T-cell (primary cell): ENCODE data around the gene ZNF154. TPM values are rescaled to one million over a fixed set of nuclear protein-coding genes. Genes with fewer than 3 reads are reported as not detected.

Experiments used
- ATAC-seq, 4 experiments: fragments of 200-7000 bp in 3 of 4; fragments of 150-1000 bp in 1 of 4; cut with Tn5 transposase; replicated peaks in 1 of 4; 1 replicate in 3 of 4; 2 replicates in 1 of 4; pipeline ENCODE4 v1.10.0; 2021; ENCODE audit warnings: moderate library complexity in 3 of 4, mild to moderate bottlenecking in 2 of 4, moderate number of reproducible peaks in 1 of 4
- CTCF ChIA-PET, 2 donors: fragments of 300-600 bp; sonication (Branson Sonifier 250); formaldehyde crosslinking; loops; one replicate each; lab custom pipeline; 2022; ENCODE audit warnings: antibody characterized with exemption in 2 of 2; lab: Charles Lee
- POLR2A ChIA-PET, 2 donors: fragments of 300-600 bp; sonication (Branson Sonifier 250); formaldehyde crosslinking; loops; one replicate each; lab custom pipeline; 2022; ENCODE audit warnings: antibody characterized with exemption in 2 of 2; lab: Charles Lee
- DNase-seq, 35 experiments: peaks; one replicate each; pipeline versions ENCODE4 v3.0.0 to v3.0.0-alpha.2; 2013 to 2023
- H3K27ac ChIP-seq: one replicate; pipeline ENCODE4 v1.5.1; 2013; ENCODE audit warnings: low read length
- H3K27me3 ChIP-seq, 2 experiments: replicated peaks in 1 of 2; 1 replicate in 1 of 2; 2 replicates in 1 of 2; pipeline versions ENCODE4 v1.6.1 to v1.7.0; 2013; ENCODE audit warnings: low read length in 1 of 2, mixed read lengths in 1 of 2; ENCODE audit not compliant: control insufficient read depth in 2 of 2, insufficient read depth in 2 of 2; ENCODE audit errors: extremely low read depth in 1 of 2
- H3K36me3 ChIP-seq, 2 donors: 1 replicate in 1 of 2; 2 replicates in 1 of 2; pipeline versions ENCODE4 v1.6.1 to v1.7.0; 2013; ENCODE audit warnings: low read length in 1 of 2; ENCODE audit not compliant: control insufficient read depth in 2 of 2, insufficient read depth in 1 of 2; ENCODE audit errors: extremely low read depth in 1 of 2
- H3K4me1 ChIP-seq, 2 experiments: 1 replicate in 1 of 2; 2 replicates in 1 of 2; pipeline versions ENCODE4 v1.6.1 to v1.7.0; 2013; ENCODE audit warnings: low read length in 2 of 2, mixed read lengths in 1 of 2; ENCODE audit not compliant: insufficient read depth in 2 of 2, control insufficient read depth in 1 of 2; ENCODE audit errors: extremely low read depth in 1 of 2
- H3K4me3 ChIP-seq, 2 donors: 1 replicate in 1 of 2; 2 replicates in 1 of 2; pipeline versions ENCODE4 v1.5.1 to v1.7.0; 2013; ENCODE audit warnings: mild to moderate bottlenecking in 2 of 2, low read length in 1 of 2, moderate library complexity in 1 of 2; ENCODE audit not compliant: control insufficient read depth in 1 of 2; ENCODE audit errors: extremely low read depth in 1 of 2
- H3K9me3 ChIP-seq: 2 replicates; pipeline ENCODE4 v1.7.0; 2013
- H3K27ac Mint-ChIP-seq, 2 donors: one replicate each; pipeline ENCODE4 v1.8.0; 2020 to 2021; ENCODE audit warnings: mild to moderate bottlenecking in 2 of 2, mixed read lengths in 2 of 2
- H3K27me3 Mint-ChIP-seq, 2 donors: one replicate each; pipeline ENCODE4 v1.8.0; 2021 to 2022; ENCODE audit warnings: mixed read lengths in 2 of 2
- H3K36me3 Mint-ChIP-seq: one replicate; pipeline ENCODE4 v1.8.0; 2021; ENCODE audit warnings: mixed read lengths
- H3K4me1 Mint-ChIP-seq, 3 donors: one replicate each; pipeline ENCODE4 v1.8.0; 2020 to 2022; ENCODE audit warnings: mixed read lengths in 3 of 3, mild to moderate bottlenecking in 1 of 3
- H3K4me3 Mint-ChIP-seq, 3 donors: one replicate each; pipeline ENCODE4 v1.8.0; 2020 to 2022; ENCODE audit warnings: mild to moderate bottlenecking in 3 of 3, mixed read lengths in 3 of 3, moderate library complexity in 3 of 3
- H3K9me3 Mint-ChIP-seq, 3 donors: one replicate each; pipeline ENCODE4 v1.8.0; 2020 to 2022; ENCODE audit warnings: mixed read lengths in 3 of 3
- WGBS: methylation state at CpG from one replicate; pipeline ENCODE4 v1.1.5; 2013; ENCODE audit warnings: missing lambda C conversion rate; ENCODE audit not compliant: insufficient coverage; 5-methylcytosine and 5-hydroxymethylcytosine counted together
- total RNA-seq, 35 experiments: library from RNA in 6 of 35; stranded (reverse) in 6 of 35; fragments of 120-200 nt in 1 of 35; gene quantifications; one replicate each; pipeline versions ENCODE4 v1.2.1 to v1.2.4 and lab custom pipeline; 2013 to 2026

ZNF154 gene
- total RNA-seq, 5 donors from 2014 or later (not counting 1 experiment from before 2014, with no cell fraction given), result 6.3 to 16.2 (median 7.7) TPM

- H3K27ac ChIP-seq, result no peak overlapping the region
- Mint-ChIP-seq H3K36me3 (peaks cover 58% of the 10 kb centered on the region), H3K27me3 (peaks cover 0 to 8% of the 10 kb centered on the region in 2 donors), H3K4me3 (no peak overlapping the region), H3K27ac (no peak overlapping the region), H3K4me1 (peaks cover 11 to 20% (median 20%) of the 10 kb centered on the region in 3 donors), H3K9me3 (peaks cover 5 to 54% (median 52%) of the 10 kb centered on the region in 3 donors)
- ChIA-PET CTCF (no interaction called here), POLR2A (no interaction called here)
- ATAC-seq (no peak), DNase-seq (no peak)
- peaks cover 0 to 13% of the 10 kb centered on the region in 2 experiments for H3K27me3 ChIP-seq
- H3K9me3 ChIP-seq, result no peaks in the 10 kb centered on the region
- no peak overlapping the region for H3K4me3 ChIP-seq
- 60% methylated on average over 1 of the region's 1 CpG for WGBS
- H3K36me3 ChIP-seq, result no peaks in the 10 kb centered on the region
- H3K4me1 ChIP-seq, result peaks cover 10 to 12% of the 10 kb centered on the region in 2 experiments
Measured at GRCh38 chr19:57712222-57712621, 3.2 kb upstream of the ZNF154 start.

DNA sequence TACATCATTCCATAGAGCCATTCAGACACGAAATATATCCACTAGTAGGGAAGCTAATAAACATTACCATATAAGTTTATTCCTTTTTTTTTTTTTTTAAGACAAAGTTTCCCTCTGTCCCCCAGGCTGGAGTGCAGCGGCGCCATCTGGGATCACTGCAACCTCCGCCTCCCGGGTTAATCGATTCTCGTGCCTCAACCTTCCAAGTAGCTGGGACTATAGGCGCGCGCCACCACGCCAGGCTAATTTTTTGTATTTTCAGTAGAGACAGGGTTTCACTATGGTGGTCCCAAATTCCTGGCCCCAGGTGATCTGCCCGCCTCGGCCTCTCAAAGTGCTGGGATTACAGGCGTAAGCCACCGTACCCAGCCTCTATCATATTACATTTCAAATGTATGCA lies 612 bp upstream of the ZNF154 start:
- peaks cover 12 to 29% (median 28%) of the 10 kb centered on the region in 3 donors for H3K4me1 Mint-ChIP-seq
- 87% methylated on average over 8 of the region's 15 CpGs for WGBS
- H3K27me3 Mint-ChIP-seq, result peaks cover 0 to 11% of the 10 kb centered on the region in 2 donors
- H3K27ac Mint-ChIP-seq, result no peak overlapping the region
- peaks cover 10 to 56% (median 49%) of the 10 kb centered on the region in 3 donors for H3K9me3 Mint-ChIP-seq
- ATAC-seq (no peak), DNase-seq (no peak)
- Histone ChIP-seq H3K4me3 (no peak overlapping the region), H3K9me3 (no peaks in the 10 kb centered on the region), H3K4me1 (peaks cover 11 to 12% of the 10 kb centered on the region in 2 experiments), H3K27me3 (peaks cover 0 to 13% of the 10 kb centered on the region in 2 experiments), H3K36me3 (peaks cover 0 to 10% of the 10 kb centered on the region in 2 donors), H3K27ac (no peak overlapping the region)
- peaks cover 61% of the 10 kb centered on the region for H3K36me3 Mint-ChIP-seq
- ChIA-PET CTCF (interaction anchor here (0.5 to 0.7 kb wide), 3 partner anchors 27 to 206 kb away, joined by 3 to 11 read pairs (median 3); no protein-coding TSS in a partner anchor), POLR2A (interaction anchor here (0.6 to 1.4 kb wide), 3 partner anchors 17 to 756 kb away, joined by 3 to 13 read pairs (median 5); partner anchors contain the start of gene ZNF671 (in 1 of the 2))
- peak overlapping the region in 2 of 3 donors; percentile 88 to 94 for H3K4me3 Mint-ChIP-seq

- 100% methylated on average over 1 of the region's 1 CpG for WGBS
- H3K9me3 Mint-ChIP-seq, result peaks cover 30 to 61% (median 56%) of the 10 kb centered on the region in 3 donors
- no peak overlapping the region for H3K27ac ChIP-seq
- ChIA-PET CTCF (interaction anchor here in 1 of 2 donors (0.6 kb wide), 1 partner anchor 506 kb away, joined by 5 read pairs; no protein-coding TSS in a partner anchor), POLR2A (no interaction called here)
- peaks cover 11 to 12% of the 10 kb centered on the region in 2 experiments for H3K4me1 ChIP-seq
- H3K27me3 ChIP-seq, result peaks cover 0 to 13% of the 10 kb centered on the region in 2 experiments
- H3K4me1 Mint-ChIP-seq, result peaks cover 12 to 35% (median 31%) of the 10 kb centered on the region in 3 donors
- peak overlapping the region in 1 of 2 donors; percentile 10 for H3K4me3 ChIP-seq
- no peak overlapping the region for H3K27ac Mint-ChIP-seq
- peaks cover 69% of the 10 kb centered on the region for H3K36me3 Mint-ChIP-seq
- DNase-seq (no peak), ATAC-seq (no peak)
- H3K4me3 Mint-ChIP-seq, result no peak overlapping the region
- H3K9me3 ChIP-seq, result peaks cover 5% of the 10 kb centered on the region
- peaks cover 0 to 11% of the 10 kb centered on the region in 2 donors for H3K27me3 Mint-ChIP-seq
- H3K36me3 ChIP-seq, result peaks cover 10 to 31% of the 10 kb centered on the region in 2 donors
Measured at GRCh38 chr19:57706346-57706745, 2.7 kb downstream of the ZNF154 start.

DNA sequence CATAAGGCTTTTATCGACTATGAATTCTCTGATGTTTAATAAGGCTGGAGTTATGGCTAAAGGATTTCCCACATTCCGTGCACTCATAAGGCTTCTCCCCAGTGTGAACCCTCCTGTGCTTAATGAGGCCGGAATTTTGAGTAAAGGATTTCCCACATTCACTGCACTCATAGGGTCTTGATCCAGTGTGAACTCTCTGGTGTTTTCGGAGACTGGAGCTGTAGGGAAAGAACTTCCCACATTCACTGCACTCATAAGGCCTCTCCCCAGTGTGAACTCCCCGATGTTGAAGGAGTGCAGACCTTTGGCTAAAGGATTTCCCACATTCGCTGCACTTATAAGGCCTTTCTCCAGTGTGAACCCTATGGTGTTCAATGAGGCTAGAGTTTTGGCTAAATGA lies 7.4 kb downstream of the ZNF154 start:
- ATAC-seq (no peak), DNase-seq (no peak)
- CTCF ChIA-PET, result interaction anchor here in 1 of 2 donors (0.6 kb wide), 1 partner anchor 21 kb away, joined by 5 read pairs; no protein-coding TSS in a partner anchor
- POLR2A ChIA-PET, result no interaction called here
- Histone ChIP-seq H3K4me3 (no peak overlapping the region), H3K27ac (no peak overlapping the region), H3K9me3 (peaks cover 5% of the 10 kb centered on the region), H3K36me3 (peaks cover 10 to 40% of the 10 kb centered on the region in 2 donors), H3K27me3 (no peaks in the 10 kb centered on the region), H3K4me1 (no peaks in the 10 kb centered on the region)
- Mint-ChIP-seq H3K27ac (no peak overlapping the region), H3K4me1 (peaks cover 0 to 14% (median 8%) of the 10 kb centered on the region in 3 donors), H3K27me3 (no peaks in the 10 kb centered on the region), H3K4me3 (no peak overlapping the region), H3K36me3 (peaks cover 82% of the 10 kb centered on the region), H3K9me3 (peaks cover 32 to 69% (median 68%) of the 10 kb centered on the region in 3 donors)
- no CpG with 5 or more reads among the region's 6 CpGs for WGBS

DNA sequence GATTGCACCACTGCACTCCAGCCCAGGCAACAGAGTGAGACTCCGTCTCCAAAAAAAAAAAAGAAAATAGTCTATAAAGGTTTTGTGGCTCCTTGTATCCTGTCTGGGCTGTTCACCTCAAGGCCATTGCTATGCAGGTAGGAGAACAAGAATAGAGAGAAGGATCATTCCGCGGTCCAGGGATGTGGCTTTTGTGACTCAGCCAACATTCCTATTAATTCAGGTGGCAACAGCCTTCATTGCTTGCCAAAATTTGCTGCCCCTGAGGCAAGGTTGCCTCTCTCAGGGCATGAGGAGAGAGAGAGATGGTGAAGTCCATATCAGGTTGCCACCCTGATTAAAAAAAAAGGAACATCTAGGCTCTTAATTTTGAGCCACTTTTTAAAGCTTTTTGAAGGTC lies 19.3 kb downstream of the ZNF154 start:
- WGBS, result no CpG with 5 or more reads among the region's 3 CpGs
- H3K9me3 Mint-ChIP-seq, result peaks cover 32 to 63% (median 59%) of the 10 kb centered on the region in 3 donors
- ATAC-seq (no peak), DNase-seq (no peak)
- Histone ChIP-seq H3K36me3 (peaks cover 13 to 22% of the 10 kb centered on the region in 2 donors), H3K4me1 (no peaks in the 10 kb centered on the region), H3K4me3 (no peak overlapping the region), H3K27ac (no peak overlapping the region), H3K9me3 (peaks cover 22% of the 10 kb centered on the region), H3K27me3 (no peaks in the 10 kb centered on the region)
- no peaks in the 10 kb centered on the region for H3K27me3 Mint-ChIP-seq
- H3K36me3 Mint-ChIP-seq, result peaks cover 70% of the 10 kb centered on the region
- POLR2A ChIA-PET, result no interaction called here
- CTCF ChIA-PET, result no interaction called here
- H3K27ac Mint-ChIP-seq, result no peak overlapping the region
- H3K4me3 Mint-ChIP-seq, result no peak overlapping the region
- peaks cover 0 to 4% (median 3%) of the 10 kb centered on the region in 3 donors for H3K4me1 Mint-ChIP-seq

DNA sequence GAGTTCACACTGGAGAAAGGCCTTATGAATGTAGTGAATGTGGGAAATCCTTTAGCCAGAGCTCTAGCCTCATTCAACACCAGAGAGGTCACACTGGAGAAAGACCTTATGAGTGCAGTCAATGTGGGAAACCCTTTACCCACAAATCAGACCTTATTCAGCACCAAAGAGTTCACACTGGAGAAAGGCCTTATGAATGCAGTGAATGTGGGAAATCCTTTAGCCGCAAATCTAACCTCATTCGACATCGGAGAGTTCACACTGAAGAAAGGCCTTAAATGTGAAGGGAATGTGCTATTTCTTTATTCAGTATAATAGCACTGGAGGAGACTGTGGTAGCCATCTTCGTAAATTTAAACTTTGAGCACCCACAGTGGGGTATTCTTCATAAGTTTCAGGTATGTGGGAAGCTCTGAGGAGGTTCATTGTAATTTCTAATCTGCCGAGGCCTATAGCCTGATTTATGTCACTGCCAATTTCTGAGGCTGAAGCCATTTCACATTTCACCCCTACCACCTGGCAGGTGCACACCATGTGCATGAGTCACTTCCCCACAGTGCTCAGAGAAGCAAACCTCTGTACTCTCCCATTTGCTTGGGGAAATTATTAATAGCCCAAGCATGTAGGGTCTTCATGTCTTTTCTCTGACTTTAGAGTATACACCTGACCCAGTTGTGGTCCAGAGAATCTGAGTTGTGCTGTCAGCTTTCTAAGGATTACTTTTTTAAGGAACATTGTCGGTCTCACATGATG lies 20.8 kb downstream of the ZNF154 start:
- Histone ChIP-seq H3K36me3 (peaks cover 10 to 34% of the 10 kb centered on the region in 2 donors), H3K9me3 (peaks cover 26% of the 10 kb centered on the region), H3K27me3 (no peaks in the 10 kb centered on the region), H3K4me3 (peak overlapping the region in 1 of 2 donors; percentile 10), H3K4me1 (peaks cover 0 to 4% of the 10 kb centered on the region in 2 experiments), H3K27ac (no peak overlapping the region)
- ChIA-PET POLR2A (no interaction called here), CTCF (no interaction called here)
- peaks cover 15 to 19% (median 18%) of the 10 kb centered on the region in 3 donors for H3K4me1 Mint-ChIP-seq
- no CpG with 5 or more reads among the region's 6 CpGs for WGBS
- H3K27me3 Mint-ChIP-seq, result no peaks in the 10 kb centered on the region
- no peak overlapping the region for H3K4me3 Mint-ChIP-seq
- H3K36me3 Mint-ChIP-seq, result peaks cover 75% of the 10 kb centered on the region
- ATAC-seq, result no peak
- H3K27ac Mint-ChIP-seq, result no peak overlapping the region
- H3K9me3 Mint-ChIP-seq, result peaks cover 39 to 64% (median 62%) of the 10 kb centered on the region in 3 donors
- DNase-seq, result no peak
